Hippocampal formation (tissue), 2 donors: ENCODE measurements around the gene ITPKB.

Experiments
- DNase-seq, 2 donors: peaks; one replicate each; lab custom pipeline; 2025; lab: John Stamatoyannopoulos, UW

ITPKB gene

DNA sequence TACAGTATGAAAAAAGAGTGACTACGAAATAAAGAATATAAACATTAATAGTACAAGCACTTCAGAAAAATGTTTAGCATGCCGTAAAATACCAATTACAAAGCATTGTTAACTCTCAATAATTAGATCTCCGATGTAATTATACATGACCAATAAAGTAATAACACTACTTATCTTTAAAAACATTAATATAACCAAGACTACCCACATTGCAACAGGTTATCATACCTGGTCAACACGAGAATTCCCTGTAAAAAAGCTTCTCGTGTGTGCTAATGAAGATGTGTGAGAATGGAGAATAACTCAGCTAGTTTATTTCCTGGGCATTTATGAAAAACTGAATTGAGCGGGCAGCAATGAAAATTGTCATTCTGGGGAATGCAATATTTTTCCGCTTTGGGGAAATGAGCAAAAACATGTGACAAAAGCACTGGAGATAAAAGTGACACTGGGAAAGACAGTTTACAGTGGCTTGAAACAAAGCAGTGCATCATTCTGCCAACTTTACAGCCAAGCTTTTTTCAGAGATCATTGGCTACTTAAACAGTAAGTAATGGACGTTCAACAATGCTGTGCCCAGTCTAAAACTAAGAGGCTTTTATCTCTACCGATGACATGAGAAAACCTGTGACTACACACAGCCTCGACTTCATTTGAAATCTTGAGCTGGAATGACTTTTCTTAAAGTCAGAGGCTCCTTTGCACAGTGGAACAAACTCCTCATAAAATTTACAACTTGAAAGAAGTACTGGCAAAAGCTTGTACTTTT, 34.7 kb downstream of the ITPKB start:
- DNase-seq, result no peak

DNA sequence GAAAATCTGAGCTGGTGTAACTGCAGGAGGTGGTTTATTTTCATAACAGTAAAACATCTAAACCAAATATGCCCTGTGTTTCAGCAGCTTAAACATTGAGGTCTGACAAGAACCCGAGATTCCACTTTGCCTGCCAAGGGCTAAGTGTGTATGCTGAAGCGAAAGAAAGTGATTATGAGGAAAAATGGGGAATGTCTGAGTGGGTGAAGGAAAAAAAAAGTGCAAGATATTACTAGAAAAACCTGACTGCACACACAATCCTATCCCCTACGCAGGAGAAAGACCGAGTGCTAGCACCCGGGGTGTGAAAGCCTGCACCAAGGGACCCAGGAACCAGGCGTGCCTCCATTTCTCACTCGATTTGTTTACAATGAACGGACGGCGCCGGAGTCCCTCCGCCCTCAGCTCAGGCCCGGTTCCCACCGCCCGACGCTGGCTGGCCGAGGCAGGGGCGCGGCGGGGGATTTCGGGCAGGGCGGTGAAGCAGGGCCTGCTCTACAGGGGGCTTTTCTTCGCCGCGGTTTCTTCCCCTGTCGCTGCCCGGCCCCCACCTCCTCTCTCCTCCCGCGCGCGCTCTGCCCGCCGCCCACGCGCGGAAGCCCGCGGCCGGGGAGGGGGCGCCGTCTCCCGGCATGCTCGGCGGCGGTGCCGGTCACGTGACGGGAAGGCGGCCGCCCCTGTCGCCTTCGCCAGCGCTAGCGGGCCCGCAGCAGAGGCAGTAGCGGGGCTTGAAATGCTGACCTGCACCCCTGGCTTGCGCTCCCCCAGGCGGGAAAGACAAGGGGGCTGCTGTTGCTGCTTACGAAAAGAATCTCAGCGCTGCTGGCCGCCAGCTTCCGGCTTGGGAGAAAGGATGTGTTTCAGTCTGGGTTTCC, 35.9 kb downstream of the ITPKB start:
- peak; percentile 70 to 88 for DNase-seq

DNA sequence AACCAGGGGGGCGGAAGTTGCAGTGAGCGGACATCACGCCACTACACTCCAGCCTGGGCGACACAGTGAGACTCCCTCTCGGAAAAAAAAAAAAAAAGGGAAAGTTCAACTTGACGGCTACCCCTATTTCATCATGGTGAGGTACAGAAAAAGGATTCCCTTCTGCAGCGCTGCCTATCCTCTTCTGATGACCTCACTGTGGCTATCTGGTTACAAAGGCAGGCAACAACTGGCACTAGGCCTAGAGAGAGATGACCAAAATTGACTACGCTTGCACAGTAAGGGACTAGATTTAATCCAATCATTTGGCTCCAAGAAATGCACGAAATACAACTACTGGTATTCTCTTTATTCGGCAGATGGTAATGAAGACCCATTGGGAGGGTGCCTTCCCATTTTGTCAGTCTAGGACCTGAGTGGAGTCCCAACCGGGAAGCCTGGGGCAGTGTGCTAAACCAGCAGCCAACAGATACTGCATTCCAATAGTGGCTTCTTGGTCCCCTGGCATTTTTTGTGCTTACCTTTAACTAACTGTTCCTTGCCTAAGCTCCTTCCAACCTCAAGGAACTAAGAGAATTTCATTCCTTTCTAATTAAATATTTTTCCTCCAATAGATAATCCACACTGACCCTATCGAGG, 36.6 kb downstream of the ITPKB start:
- DNase-seq, result no peak

DNA sequence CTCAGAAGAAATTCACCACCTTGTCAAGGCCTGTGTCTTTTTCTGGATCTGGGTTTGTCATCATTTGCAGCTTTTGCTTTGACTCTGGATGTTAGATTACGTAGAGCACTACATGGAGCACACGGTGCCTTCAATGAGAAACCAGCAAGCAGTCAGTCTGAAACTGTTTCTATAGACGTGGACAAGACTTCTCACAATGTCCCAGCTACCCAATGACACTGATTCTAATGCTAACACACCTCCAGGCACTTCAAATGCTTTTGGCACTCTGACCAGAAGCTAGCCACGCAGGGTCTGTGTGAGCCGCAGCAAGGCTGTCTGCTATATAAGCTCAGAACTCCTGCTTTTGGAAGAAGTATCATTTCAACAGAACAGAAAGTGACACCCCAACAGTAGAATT, 38.2 kb downstream of the ITPKB start:
- DNase-seq, result no peak

DNA sequence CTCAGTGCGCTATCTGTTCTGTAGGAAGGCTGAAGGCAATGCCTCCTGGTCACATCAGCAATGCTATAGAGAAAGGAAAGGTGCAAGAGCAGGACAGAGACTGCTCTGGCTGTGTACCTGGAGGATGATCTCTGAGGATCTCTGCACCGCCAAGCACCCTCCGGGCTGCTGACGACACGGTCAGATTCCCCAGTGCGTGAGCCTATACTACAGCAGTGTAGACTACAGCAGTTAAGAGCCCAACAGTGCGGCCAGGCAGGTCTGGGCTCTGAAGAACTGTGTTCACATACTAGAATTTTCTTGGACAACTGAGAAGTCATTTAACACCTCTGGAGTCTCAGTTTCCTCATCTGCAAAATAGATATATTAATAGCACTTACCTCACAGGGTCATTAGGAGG, 39.9 kb downstream of the ITPKB start:
- no peak for DNase-seq

DNA sequence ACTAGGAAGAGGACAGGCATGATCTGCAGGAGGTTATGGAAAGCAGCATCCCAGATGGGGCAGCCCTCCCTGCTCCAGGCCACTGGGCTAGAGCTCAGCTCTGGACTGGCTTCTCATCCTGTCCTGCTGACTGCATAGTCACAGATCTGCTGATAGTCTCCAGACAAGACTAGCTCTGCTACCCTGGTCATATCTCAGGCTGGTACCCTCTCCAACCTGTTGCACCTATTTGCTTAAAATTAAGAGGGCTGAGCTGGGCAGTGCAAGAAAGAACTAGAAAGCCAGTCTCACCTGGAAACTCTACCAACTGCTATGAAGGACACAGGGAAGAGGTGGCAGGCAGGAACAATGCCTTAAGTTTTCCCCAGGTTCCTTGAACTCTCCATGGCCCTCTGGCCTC, 40.4 kb downstream of the ITPKB start:
- no peak for DNase-seq

DNA sequence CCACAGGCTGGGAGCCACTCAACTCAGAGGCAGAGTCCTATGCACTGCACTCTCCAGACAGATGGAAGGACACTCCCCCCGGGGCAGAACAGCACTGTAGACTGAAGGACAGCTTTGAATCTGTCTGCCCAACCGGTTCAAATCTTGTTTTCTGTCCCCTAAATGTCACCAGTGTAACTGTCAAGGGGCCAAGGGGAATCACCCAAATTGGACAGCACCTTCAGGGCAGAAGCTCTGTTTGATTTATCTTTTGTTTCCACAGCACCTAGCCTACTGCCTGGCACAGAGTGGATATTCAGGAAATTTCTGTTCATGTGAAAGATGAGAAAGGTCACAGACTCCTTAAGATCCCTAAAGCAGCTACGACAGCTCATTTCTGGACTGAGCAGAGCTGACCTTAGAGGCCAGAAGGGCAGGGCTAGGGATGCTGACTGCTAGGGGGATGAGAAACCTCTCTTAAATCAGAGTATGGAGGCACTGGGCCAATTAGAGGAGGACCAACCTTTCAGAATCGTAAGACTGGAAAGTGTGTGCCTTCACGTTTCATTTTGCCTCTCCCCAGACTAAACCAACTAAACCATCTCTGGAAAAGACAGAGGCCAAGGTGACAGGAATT, 41.0 kb downstream of the ITPKB start:
- no peak for DNase-seq

DNA sequence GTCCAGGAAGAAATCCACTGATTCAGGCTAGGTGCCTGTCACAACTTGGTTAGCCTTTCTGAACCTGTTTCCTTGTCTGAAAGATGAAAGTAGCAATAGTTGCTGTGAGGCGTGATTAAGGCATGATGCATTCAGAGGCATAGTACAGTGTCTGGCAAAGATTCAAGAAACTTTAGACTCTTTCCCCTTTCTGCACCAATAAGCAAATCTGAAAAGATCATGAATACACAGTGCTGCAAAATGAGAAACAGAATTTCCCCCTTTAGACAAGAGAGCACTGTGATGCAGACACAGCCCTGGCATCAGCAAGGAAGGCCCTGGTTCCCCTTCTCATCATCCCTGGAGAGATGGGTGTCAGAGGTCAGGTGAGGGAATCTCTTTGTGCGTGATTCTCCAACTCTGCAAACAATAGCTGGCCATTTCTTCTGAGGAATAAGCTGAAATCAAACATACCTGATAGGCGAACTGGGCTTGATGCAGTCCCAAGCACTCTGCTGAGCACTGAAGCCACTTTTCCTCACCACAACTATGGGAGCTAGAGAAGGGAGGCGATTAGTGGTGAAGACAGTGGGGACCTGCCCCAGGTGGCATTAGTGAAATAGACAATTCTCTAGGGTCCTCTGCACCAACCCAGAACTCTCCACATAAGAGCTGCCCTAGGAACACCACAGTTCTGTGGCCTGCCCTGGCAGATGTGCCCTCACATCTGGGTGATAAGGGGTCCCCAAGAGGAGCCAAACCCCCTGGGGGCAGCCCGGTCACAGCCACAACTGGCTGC, 41.7 kb downstream of the ITPKB start:
- no peak for DNase-seq

DNA sequence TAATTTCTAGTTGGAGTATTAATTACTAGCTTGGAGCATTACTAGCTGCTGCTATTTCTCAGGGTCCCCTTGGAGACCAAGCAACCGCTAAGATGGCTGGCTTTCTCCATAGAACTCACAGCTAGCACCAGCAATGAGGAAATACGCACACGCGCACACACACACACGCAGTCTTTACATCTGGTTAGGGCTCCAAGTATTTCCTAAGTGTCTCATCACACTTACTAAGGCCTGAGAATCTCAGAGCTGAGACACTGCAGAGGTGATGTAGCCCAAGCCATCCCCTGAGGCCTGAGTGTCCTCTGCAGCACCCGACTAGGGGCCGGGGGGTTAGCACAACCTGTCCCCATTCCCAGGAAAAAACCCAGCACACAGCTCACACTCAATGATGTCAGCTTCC, 42.5 kb downstream of the ITPKB start:
- DNase-seq, result no peak

DNA sequence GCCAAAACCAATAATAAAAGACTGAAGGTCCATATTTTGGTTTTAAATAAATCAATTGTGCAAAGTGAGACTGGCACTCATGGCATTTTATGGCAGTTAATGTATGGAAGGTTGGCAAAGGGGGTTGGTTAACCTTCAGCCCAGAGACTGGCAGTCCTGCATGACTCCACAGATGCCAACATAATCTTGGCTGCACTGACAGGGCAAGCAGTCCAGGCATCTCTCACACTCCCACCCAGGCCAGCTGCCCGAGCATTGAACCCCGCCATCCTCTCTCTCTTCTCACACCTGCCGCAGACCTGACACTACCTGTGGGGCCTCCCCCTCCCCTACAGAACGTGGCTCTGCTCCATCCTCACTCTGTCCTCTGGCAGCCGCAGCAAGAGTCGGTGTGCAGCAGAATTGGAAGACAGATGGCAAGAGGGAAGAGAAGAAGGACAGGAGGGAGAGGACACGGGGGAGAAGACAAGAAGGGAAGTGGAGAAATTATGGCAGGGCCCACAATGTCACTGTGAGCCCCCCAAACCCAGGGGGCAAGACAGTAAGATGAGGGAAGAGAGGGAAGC, 43.7 kb downstream of the ITPKB start:
- DNase-seq, result no peak

DNA sequence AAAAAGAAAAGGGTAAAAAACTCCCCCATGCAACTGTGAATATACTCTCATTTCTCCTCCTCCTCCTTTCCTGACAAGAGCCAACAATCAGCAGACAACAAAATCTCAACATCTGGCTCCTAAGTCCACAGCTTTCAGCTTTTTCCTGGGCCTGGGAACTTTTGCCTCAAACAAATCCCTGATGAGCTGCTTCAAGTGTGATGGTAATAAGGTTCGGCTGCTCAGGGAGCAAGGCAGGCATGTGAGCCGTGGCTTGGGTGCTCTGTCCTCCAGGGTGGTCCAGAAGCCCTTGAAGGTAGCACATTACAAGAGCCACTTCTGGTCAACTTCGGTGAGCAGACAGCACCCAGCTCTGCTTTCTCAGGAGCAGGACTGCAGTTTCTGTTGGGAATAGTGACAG, 46.3 kb downstream of the ITPKB start:
- no peak for DNase-seq

DNA sequence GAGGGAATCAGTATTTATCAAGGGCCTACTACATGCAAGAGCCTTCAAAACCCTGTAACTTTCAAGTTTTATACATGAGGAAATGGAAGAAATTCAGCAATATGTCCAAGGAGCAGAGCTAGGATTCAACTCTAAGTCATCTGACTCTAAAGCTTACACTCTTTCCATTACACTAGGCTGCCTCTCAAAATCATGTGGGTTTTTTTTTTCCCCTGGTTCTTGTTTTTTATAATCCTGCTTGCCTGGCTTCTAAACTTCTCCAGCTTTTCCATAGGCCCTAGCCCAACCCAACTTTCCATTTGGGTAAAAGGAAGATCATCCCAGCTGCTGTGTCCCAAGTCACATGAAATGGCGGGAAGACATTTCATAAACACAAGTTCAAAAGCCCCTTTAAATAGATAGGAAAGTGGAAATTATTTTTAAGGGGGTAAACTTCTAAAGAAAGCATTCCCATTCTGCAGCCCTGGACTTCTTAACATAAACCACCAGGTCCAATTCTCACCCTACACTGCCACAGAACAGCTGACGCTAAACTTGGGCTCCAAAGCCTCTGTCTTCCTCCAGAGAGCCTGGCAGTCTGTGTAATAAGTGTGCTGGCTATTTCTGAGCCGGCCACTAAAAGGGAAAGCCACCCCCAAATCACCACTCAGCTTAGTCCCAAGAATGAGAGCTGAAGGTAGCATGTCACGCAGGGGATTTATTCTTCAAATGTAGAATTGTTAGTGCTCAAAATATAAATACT, 46.9 kb downstream of the ITPKB start:
- no peak for DNase-seq

DNA sequence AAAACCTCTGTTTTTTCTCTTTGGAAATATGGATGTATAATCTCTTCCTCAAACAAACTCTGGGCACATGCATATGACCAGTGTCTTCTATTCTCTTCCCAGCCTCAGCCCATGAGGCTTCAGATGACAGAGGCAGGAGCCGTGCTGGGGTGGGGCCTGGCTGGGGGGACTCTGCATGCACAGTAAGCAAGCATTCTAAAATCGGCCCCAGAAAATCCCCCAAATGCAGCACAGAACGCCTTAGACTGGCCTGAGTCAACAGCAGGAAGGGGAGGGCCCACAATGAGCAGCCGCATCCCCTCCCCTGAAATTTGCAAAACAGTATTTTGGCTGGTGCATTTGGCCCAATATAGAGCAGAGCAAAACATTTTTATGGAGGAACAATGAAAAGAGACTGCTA, 47.8 kb downstream of the ITPKB start:
- DNase-seq, result no peak

DNA sequence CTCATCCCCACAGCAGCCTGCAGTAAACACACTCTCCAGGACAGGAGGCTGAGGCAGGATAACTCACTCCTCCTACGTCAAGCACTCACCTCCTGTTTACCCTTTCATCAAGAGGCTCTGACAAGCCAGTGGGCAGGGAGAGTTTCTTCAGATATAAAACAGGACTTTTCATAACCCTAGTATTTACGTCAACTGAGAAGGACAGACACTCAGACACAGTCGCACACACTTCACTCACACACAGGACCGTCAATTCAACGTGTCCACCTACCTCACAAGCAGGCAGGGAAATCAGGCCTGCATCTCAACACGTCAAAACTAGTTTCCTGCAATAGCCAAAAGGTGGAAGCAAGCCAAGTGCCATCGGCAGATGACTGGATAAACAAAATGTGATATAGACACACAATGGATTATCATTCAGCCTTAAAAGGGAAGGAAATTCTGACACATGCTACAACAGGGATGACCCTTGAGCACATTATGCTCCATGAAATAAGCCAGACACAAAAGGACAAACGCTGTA, 48.6 kb downstream of the ITPKB start:
- no peak for DNase-seq

DNA sequence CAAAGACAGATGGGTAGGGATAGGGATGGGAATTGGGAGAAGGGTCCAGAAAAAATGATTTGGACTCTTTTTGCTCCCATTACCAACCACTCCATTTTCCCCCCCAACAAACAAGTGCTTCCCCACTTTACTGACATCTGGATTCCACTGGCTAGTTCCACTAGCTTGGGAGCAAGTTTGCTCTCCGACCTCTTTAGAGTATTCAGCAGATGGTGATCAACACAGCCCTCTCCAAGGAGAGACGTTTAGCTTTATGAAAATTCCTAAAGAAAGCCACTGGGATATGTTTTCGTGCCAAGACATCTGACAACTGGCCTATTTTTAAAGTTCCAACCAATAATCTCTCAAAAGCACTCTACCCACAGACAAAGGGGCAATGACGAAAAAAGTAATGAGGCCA, 50.3 kb downstream of the ITPKB start:
- DNase-seq, result peak in 1 of 2 donors; percentile 64

DNA sequence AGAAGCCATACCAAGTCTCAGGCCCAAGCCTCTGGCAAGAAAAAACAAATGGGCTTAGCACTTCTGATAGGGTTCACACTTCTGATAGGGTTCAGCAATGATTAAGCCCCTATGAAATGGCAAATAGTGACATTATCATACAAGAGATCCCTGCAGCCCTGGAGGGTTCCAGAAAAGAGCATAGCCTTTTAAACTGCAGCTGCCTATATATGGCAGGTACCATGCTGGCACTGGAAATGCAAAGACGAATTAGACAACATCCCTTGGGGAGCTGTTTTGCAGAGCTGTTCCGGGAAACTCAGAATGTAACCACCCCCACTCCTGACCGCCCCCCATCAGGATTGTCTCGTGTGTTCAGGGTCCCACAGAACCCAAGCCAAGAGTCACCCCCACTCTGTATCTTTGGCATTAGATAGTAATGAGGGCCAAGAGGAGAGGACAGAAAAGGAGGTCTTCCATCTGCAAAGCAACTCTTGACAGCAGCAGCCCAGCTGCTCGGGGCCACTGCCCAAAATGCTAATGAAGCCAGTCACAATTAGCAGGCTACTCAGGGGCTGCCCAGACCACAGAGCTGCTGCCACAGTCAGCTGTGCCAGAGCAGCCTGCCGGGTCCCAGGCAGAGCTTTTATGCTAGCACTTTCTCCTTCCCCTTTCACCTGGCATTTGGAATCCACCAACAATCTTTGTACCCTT, 50.9 kb downstream of the ITPKB start:
- DNase-seq, result peak; percentile 78 to 84

DNA sequence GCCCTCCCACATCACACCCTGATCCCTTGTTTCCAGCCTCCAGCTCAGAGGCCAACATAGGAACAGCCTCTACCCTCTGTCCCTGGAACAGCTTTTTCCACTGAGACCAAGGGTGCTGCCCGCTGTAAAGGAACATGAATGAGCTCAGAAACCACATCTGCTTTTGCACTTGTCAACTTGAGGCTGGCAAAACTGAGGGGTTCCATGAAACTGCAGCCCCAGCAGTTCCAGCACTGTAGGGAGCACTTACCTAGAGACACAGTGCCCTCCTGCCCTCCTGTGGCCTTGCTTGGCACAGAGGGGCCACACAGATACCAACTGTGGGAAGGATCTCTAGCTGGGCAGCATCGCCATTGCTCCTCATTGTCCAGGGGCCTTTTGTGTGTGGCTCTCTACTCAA, 51.7 kb downstream of the ITPKB start:
- DNase-seq, result no peak

DNA sequence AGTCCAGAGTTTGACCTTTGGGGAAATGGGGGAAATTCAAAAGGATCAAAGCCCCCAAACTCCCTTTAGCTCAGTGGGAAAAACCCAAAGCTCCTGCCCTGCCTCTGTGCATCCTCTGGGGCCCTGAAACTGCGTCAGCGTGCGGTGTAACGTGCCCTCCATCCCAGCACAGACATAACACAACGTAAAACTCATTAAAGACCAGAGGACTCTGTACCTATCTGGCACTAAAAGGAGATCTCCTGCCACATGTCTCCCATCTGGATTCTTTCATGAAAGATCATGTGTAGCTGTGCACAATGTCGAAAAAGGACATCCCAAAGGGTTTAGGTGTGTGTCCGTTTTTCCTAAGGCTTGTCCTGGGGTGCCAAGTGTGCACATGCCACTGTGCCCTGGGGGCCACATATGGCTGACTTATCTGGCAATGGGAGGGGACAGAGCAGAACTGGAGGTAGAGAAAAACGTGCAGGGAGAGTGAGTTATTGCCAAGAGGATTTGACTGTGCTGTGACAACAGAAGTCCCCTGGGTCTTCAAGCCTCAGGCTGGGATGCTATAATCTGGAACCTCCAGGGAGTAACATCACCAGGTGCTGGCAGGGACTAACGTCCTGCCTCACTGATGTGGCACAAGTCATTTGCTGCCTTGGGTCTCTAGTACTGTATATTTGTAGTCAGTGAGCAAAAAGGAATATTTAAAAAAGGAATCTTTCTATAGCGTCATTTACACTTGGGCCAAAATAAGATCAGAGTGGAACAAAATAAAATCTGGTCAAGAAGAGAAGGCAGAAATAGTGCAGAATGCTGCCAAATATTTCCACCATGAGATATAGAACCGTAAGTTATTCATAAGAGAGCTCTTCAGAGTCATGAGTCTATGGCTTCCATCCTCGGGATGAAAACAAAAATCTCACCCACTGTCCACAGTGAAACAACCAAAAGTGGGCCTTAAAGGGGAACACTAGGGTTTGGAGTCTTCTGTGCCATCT, 52.3 kb downstream of the ITPKB start:
- DNase-seq, result no peak
